ENCODE data around the gene SPTLC3.

SPTLC3 gene

DNA sequence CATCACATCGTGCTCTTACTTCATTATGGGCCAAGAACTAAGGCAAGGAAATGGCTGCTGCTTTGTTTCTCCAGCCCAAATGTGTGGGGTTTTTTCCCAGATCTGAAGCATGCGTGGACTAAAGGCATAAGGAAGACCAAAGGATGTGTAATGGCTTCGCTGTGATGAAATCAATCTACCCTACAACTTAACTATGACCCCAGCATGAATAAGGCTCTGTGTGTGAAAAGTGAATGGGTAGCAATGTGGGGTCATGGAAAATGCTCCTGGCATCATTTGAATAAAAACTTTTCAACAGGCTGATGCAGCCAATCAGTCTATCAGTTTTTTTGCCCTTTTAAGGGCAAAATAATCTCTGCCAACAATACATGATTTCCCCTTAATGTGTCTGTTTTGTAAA, 162.0 kb downstream of the SPTLC3 start:
- Histone ChIP-seq H3K36me3 (no peaks in the 10 kb centered on the region), H3K4me3 (no peak overlapping the region), H3K27me3 (no peaks in the 10 kb centered on the region), H3K27ac (no peak overlapping the region), H3K4me1 (no peaks in the 10 kb centered on the region), H3K9me3 (peaks cover 0 to 4% (median 0%) of the 10 kb centered on the region in 3 donors)
- no peak for DNase-seq
- TF ChIP-seq, protein P1, sequence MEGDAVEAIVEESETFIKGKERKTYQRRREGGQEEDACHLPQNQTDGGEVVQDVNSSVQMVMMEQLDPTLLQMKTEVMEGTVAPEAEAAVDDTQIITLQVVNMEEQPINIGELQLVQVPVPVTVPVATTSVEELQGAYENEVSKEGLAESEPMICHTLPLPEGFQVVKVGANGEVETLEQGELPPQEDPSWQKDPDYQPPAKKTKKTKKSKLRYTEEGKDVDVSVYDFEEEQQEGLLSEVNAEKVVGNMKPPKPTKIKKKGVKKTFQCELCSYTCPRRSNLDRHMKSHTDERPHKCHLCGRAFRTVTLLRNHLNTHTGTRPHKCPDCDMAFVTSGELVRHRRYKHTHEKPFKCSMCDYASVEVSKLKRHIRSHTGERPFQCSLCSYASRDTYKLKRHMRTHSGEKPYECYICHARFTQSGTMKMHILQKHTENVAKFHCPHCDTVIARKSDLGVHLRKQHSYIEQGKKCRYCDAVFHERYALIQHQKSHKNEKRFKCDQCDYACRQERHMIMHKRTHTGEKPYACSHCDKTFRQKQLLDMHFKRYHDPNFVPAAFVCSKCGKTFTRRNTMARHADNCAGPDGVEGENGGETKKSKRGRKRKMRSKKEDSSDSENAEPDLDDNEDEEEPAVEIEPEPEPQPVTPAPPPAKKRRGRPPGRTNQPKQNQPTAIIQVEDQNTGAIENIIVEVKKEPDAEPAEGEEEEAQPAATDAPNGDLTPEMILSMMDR (IDR thresholded peaks at IDR 0.05) = no peak
- intact Hi-C loops (cut with DNase I; ENCODE audit: low total_unique reads) = no loop called here

DNA sequence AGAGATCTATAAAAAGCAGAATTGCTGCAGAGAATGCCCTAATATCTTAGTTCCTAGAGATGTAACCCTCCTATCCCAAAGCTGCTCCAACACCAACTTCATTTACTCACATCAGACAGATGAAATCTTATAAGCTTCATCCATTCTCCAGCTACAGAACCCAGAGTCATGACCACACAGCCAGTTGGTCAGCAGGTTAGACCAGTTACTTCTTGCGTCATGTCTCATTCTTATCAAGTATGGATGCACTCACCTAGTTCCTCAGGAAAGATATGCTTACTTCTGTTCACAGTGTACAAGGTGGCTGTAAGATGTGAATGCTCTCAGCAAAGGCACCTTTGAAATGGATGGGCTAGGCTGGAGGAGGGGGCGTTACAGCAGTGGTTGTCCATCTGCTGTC, 164.4 kb downstream of the SPTLC3 start:
- TF ChIP-seq, protein P1 (IDR thresholded peaks at IDR 0.05) = no peak
- H3K27ac ChIP-seq = no peak overlapping the region
- no peaks in the 10 kb centered on the region for H3K36me3 ChIP-seq
- no peaks in the 10 kb centered on the region for H3K4me1 ChIP-seq
- peaks cover 0 to 8% (median 4%) of the 10 kb centered on the region in 3 donors for H3K9me3 ChIP-seq
- intact Hi-C loops (cut with DNase I; ENCODE audit: low total_unique reads) = no loop called here
- no peaks in the 10 kb centered on the region for H3K27me3 ChIP-seq
- no peak for DNase-seq
- no peak overlapping the region for H3K4me3 ChIP-seq

DNA sequence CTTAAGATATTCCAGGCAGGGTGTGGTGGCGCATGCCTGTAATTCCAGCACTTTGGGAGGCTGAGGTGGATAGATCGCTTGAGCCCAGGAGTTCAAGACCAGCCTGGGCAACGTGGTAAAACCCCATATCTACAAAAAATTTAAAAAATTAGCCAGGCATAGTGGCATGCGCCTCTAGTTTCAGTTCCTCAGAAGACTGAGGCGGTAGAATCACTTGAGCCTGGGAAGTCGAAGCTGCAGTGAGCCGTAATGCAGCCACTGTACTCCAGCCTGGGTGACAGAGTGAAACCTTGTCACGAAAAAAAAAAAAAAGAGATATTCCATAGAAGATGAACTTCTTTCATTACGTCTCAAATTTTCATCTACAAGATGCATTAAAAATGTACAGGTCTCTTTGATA, 165.6 kb downstream of the SPTLC3 start:
- intact Hi-C loops (cut with DNase I; ENCODE audit: low total_unique reads) = no loop called here
- Histone ChIP-seq H3K27me3 (no peaks in the 10 kb centered on the region), H3K27ac (no peak overlapping the region), H3K9me3 (peaks cover 0 to 8% (median 0%) of the 10 kb centered on the region in 3 donors), H3K4me1 (no peaks in the 10 kb centered on the region), H3K36me3 (no peaks in the 10 kb centered on the region), H3K4me3 (no peak overlapping the region)
- no peak for DNase-seq
- TF ChIP-seq, protein P1 (IDR thresholded peaks at IDR 0.05) = no peak

DNA sequence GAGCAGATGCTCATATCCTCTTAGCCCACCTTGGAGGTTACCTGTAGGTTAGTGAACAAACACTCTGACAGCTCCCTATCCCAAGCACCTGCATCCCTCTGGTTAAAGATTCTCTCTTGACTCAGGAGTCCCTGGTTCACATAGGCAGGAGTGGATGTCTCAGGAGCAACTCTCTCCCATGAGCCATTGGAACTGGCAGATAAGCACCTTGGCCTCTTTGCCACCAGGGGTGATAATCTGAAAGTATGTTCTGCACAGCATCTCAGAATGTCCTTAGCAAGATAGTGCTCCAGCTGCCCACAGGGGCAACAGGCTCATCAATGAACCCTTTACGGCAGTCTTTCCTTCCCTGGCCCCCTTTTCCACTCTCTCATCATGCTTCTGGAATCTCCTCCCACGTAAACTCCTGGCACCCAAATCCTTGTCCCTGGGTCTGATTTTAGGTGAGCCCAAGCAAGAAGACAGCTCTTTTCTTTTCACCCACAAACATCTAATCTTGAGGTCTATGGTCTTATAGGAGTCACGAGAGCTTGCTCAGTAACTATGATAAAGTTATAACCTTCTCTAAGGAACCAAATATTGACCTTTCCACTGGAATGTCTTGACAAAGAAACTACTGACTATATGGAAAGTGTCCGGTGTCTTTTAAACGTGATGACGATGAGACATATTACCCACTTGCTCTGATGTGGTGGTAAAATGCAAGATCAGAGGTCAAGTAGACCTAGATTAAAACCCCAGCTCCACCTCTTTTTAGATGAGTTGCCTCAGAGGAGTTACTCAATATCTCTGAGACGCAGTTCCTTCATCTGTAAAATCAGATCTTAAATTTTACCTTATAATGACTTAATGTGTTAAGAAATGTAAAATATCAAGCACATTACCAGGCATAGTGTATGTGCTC, 172.5 kb downstream of the SPTLC3 start:
- TF ChIP-seq, protein P1 (IDR thresholded peaks at IDR 0.05) = no peak
- DNase-seq = no peak
- no peaks in the 10 kb centered on the region for H3K4me1 ChIP-seq
- no peak overlapping the region for H3K4me3 ChIP-seq
- H3K9me3 ChIP-seq = peaks cover 0 to 8% (median 0%) of the 10 kb centered on the region in 3 donors
- H3K27me3 ChIP-seq = no peaks in the 10 kb centered on the region
- intact Hi-C loops (cut with DNase I; ENCODE audit: low total_unique reads) = no loop called here
- H3K36me3 ChIP-seq = no peaks in the 10 kb centered on the region
- no peak overlapping the region for H3K27ac ChIP-seq

DNA sequence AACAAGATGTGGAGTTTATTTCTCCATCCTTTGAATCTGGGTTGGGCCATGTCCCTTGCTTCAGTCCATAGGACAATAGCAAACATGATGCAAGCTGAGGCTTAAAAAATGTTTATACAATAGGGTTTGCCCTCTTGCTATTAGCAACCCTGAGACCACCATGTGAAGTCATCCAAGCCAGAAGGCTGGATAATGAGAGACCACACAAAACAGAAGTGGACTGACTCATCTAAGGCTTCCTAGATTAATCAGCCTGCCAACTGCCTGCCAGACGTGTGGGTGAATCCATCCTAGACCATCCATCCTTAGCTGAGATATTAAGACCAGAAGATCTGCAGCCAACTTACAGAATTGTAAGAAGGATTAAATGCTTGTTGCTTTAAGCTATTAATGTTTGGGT, 174.2 kb downstream of the SPTLC3 start:
- H3K9me3 ChIP-seq = no peaks in the 10 kb centered on the region
- no peak for DNase-seq
- TF ChIP-seq, protein P1 (IDR thresholded peaks at IDR 0.05) = no peak
- no peaks in the 10 kb centered on the region for H3K4me1 ChIP-seq
- H3K4me3 ChIP-seq = no peak overlapping the region
- no peak overlapping the region for H3K27ac ChIP-seq
- H3K36me3 ChIP-seq = no peaks in the 10 kb centered on the region
- no peaks in the 10 kb centered on the region for H3K27me3 ChIP-seq
- intact Hi-C loops (cut with DNase I; ENCODE audit: low total_unique reads) = no loop called here
